MCF 10A (cell line): ENCODE data around the gene SHISA6. TPM values are rescaled to one million over a fixed set of nuclear protein-coding genes. Genes with fewer than 3 reads are reported as not detected.

ENCODE experiments used
- BruUV-seq: library from RNA; stranded (reverse); fragments of 400-500 nt; replicated peaks from 2 replicates; lab custom pipeline; 2021; lab: Mats Ljungman, UMichigan
- CTCF ChIA-PET: fragments of 300-600 bp; sonication (Branson Sonifier 250); formaldehyde crosslinking; extraction: SDS; loops from one replicate; lab custom pipeline; 2021; ENCODE audit warnings: antibody characterized with exemption, inconsistent platforms; lab: Yijun Ruan, JAX
- POLR2A ChIA-PET: fragments of 300-600, 350-650 bp; sonication (Branson Sonifier 250); formaldehyde crosslinking; extraction: SDS; loops from one replicate; lab custom pipeline; 2020; ENCODE audit warnings: antibody characterized with exemption, inconsistent platforms; lab: Yijun Ruan, JAX
- DNase-seq: peaks from one replicate; pipeline ENCODE4 v3.0.0-alpha.2; 2018; ENCODE audit not compliant: unreplicated experiment
- H3K27ac Mint-ChIP-seq: one replicate; pipeline ENCODE4 v1.8.0; 2022; ENCODE audit warnings: mild to moderate bottlenecking, low read depth, mixed read lengths; ENCODE audit not compliant: unreplicated experiment
- H3K27me3 Mint-ChIP-seq: one replicate; pipeline ENCODE4 v1.8.0; 2022; ENCODE audit warnings: mixed read lengths; ENCODE audit not compliant: insufficient read depth, unreplicated experiment
- H3K36me3 Mint-ChIP-seq: one replicate; pipeline ENCODE4 v1.8.0; 2022; ENCODE audit warnings: mild to moderate bottlenecking, moderate library complexity, mixed read lengths; ENCODE audit not compliant: insufficient read depth, unreplicated experiment
- H3K4me1 Mint-ChIP-seq: one replicate; pipeline ENCODE4 v1.8.0; 2022; ENCODE audit warnings: mixed read lengths; ENCODE audit not compliant: insufficient read depth, unreplicated experiment
- H3K4me3 Mint-ChIP-seq: one replicate; pipeline ENCODE4 v1.8.0; 2022; ENCODE audit warnings: mild to moderate bottlenecking, moderate library complexity, mixed read lengths; ENCODE audit not compliant: unreplicated experiment
- H3K9me3 Mint-ChIP-seq: one replicate; pipeline ENCODE4 v1.8.0; 2022; ENCODE audit warnings: mixed read lengths; ENCODE audit not compliant: unreplicated experiment
- intact Hi-C: fragments of 100-400 bp; cut with micrococcal nuclease; formaldehyde crosslinking; loops from 2 replicates; pipeline ENCODE4 v1.14.1; 2022
- total RNA-seq: library from RNA; stranded (reverse); gene quantifications from 2 replicates; pipeline ENCODE4 v1.2.3, GENCODE V29; 2022
- TF ChIP-seq, protein P1 (sequence below): fragments of 200-600 bp; IDR thresholded peaks from one replicate; pipeline ENCODE4 v1.8.0; 2022; ENCODE audit warnings: antibody characterized with exemption, mild to moderate bottlenecking; ENCODE audit not compliant: unreplicated experiment

The SHISA6 gene
- total RNA-seq, 1 experiment from 2014 or later = not detected

DNA sequence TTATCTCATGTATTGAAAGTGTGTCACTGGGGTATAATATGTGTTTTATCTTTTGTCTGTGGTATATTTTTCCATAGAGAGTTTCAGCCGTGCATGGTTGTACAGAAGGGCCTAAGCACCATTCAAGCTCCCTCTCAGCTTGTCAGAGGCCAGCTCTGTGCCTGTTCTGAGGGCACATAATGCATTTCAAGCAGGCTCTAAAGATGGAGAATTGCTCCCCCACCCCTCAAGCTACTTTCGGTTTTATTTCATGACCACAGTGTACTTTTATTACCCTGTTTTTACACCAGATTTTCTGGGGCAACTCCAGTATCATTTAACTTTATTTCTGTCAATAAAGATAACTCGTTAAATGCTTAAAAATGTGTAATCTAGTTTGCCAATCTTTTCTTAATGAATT, 131.7 kb downstream of the SHISA6 start:
- no TSS peak for BruUV-seq
- ChIA-PET CTCF (no interaction called here), POLR2A (no interaction called here)
- DNase-seq = no peak
- H3K9me3 Mint-ChIP-seq = no peaks in the 10 kb centered on the region
- no peak overlapping the region for H3K4me3 Mint-ChIP-seq
- TF ChIP-seq, protein P1, sequence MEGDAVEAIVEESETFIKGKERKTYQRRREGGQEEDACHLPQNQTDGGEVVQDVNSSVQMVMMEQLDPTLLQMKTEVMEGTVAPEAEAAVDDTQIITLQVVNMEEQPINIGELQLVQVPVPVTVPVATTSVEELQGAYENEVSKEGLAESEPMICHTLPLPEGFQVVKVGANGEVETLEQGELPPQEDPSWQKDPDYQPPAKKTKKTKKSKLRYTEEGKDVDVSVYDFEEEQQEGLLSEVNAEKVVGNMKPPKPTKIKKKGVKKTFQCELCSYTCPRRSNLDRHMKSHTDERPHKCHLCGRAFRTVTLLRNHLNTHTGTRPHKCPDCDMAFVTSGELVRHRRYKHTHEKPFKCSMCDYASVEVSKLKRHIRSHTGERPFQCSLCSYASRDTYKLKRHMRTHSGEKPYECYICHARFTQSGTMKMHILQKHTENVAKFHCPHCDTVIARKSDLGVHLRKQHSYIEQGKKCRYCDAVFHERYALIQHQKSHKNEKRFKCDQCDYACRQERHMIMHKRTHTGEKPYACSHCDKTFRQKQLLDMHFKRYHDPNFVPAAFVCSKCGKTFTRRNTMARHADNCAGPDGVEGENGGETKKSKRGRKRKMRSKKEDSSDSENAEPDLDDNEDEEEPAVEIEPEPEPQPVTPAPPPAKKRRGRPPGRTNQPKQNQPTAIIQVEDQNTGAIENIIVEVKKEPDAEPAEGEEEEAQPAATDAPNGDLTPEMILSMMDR = no peak
- peaks cover 22% of the 10 kb centered on the region for H3K27me3 Mint-ChIP-seq
- no peaks in the 10 kb centered on the region for H3K4me1 Mint-ChIP-seq
- H3K27ac Mint-ChIP-seq = no peak overlapping the region
- H3K36me3 Mint-ChIP-seq = no peaks in the 10 kb centered on the region
- intact Hi-C loops = no loop called here

- DNase-seq = no peak
- Mint-ChIP-seq H3K36me3 (no peaks in the 10 kb centered on the region), H3K9me3 (peaks cover 6% of the 10 kb centered on the region), H3K4me1 (no peaks in the 10 kb centered on the region), H3K4me3 (no peak overlapping the region), H3K27me3 (peaks cover 22% of the 10 kb centered on the region), H3K27ac (no peak overlapping the region)
- CTCF ChIA-PET = no interaction called here
- intact Hi-C loops = no loop called here
- TF ChIP-seq, protein P1 = no peak
- POLR2A ChIA-PET = no interaction called here
- BruUV-seq = no TSS peak
These were observed 137.5 kb downstream of the SHISA6 start for GRCh38 chr17:11378506-11378905.

DNA sequence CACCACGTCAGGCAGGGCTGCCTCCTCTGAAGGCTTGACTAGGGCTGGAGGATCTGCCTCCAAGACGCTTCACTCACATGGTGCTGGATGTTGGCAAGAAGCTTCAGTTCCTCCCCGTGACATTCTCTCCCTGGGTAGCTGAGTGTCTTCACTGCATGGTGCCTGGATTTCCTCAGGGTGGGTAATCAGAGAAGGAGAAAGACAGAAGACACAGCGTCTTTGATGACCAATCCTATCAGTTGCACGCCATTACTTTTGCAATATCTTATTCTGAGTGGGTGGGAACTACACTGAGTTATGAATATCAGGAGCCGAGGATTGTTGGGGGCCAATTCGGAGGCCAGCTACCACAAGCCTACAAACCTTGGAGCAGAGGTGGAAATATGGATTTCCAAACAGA, 139.7 kb downstream of the SHISA6 start:
- ChIA-PET CTCF (interaction anchor here (0.6 kb wide), 1 partner anchor 22 kb away, joined by 4 read pairs; no protein-coding TSS in a partner anchor), POLR2A (no interaction called here)
- Mint-ChIP-seq H3K27ac (no peak overlapping the region), H3K27me3 (peaks cover 16% of the 10 kb centered on the region), H3K9me3 (peaks cover 6% of the 10 kb centered on the region), H3K36me3 (no peaks in the 10 kb centered on the region), H3K4me3 (no peak overlapping the region), H3K4me1 (no peaks in the 10 kb centered on the region)
- intact Hi-C loops = no loop called here
- no TSS peak for BruUV-seq
- no peak for DNase-seq
- TF ChIP-seq, protein P1 = no peak

DNA sequence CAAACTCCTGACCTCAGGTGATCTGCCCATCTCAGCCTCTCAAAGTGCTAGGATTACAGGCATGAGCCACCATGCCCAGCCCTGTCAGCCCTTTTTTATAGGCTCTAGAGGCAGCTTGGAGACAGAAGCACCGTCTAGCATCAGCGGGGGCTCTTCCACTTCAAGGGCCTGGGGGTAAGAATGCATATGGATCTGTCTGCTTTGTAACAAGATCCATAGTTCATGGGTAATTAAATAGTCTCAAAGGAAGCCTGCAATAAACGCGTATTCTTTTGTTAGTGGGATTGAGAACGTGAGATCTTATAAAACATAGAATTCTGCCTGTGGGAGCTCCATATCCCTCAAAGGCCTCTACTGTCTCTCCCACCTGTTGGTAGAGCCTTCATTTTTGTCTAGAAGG, 142.1 kb downstream of the SHISA6 start:
- BruUV-seq = no TSS peak
- DNase-seq = no peak
- peaks cover 15% of the 10 kb centered on the region for H3K27me3 Mint-ChIP-seq
- no peaks in the 10 kb centered on the region for H3K36me3 Mint-ChIP-seq
- POLR2A ChIA-PET = no interaction called here
- H3K27ac Mint-ChIP-seq = no peak overlapping the region
- H3K9me3 Mint-ChIP-seq = peaks cover 6% of the 10 kb centered on the region
- CTCF ChIA-PET = no interaction called here
- no peaks in the 10 kb centered on the region for H3K4me1 Mint-ChIP-seq
- TF ChIP-seq, protein P1 = no peak
- intact Hi-C loops = no loop called here
- no peak overlapping the region for H3K4me3 Mint-ChIP-seq
